HepG2 (cell line): ENCODE data around the gene KMT2E. TPM values are rescaled to one million over a fixed set of nuclear protein-coding genes. Genes with fewer than 3 reads are reported as not detected.

Source experiments
- ATAC-seq: fragments of 200-7000 bp; cut with Tn5 transposase; 3 replicates; pipeline ENCODE4 v1.9.1; 2020; ENCODE audit warnings: mild to moderate bottlenecking, moderate library complexity
- BruUV-seq: library from RNA; stranded (reverse); fragments of 400-500 nt; replicated peaks from 2 replicates; lab custom pipeline; 2021; lab: Mats Ljungman, UMichigan
- CTCF ChIA-PET: fragments of 300-600 bp; formaldehyde crosslinking; extraction: SDS; loops from one replicate; lab custom pipeline; 2021; ENCODE audit warnings: low total read pairs, inconsistent platforms, low intra/inter-chr PET ratio; lab: Yijun Ruan, JAX
- POLR2A ChIA-PET: fragments of 350-600 bp; sonication (Branson Sonifier 250); formaldehyde crosslinking; loops from one replicate; lab custom pipeline; 2020; ENCODE audit warnings: antibody characterized with exemption, inconsistent platforms; lab: Yijun Ruan, JAX
- DNase-seq: peaks from one replicate; pipeline ENCODE4 v3.0.0-alpha.2; 2015; ENCODE audit warnings: low spot score
- FAIRE-seq: peaks from 3 replicates; lab custom pipeline; 2011; peaks lifted over from hg19 to GRCh38; lab: Jason Lieb, UNC
- H2AFZ ChIP-seq: one replicate; pipeline ENCODE4 v1.6.1; 2011; ENCODE audit warnings: low read length, inconsistent platforms
- H3K27ac ChIP-seq: fragments of 300-600 bp; 3 replicates; pipeline ENCODE4 v1.8.0; 2011; ENCODE audit warnings: mixed run types, mild to moderate bottlenecking, mixed read lengths, low read length, inconsistent platforms; ENCODE audit not compliant: insufficient read depth; ENCODE audit errors: extremely low read length
- H3K27me3 ChIP-seq, 2 experiments: fragments of 200-600 bp in 1 of 2; 2 replicates in 1 of 2; 3 replicates in 1 of 2; pipeline versions ENCODE4 v1.6.0 to v1.8.0; 2011; ENCODE audit warnings: low read length in 2 of 2, mild to moderate bottlenecking in 2 of 2, moderate library complexity in 2 of 2, inconsistent platforms in 1 of 2; ENCODE audit not compliant: insufficient read depth in 2 of 2, control insufficient read depth in 1 of 2
- H3K36me3 ChIP-seq, 2 experiments: fragments of 200-600 bp in 1 of 2; replicated peaks in 1 of 2; 2 replicates in 1 of 2; 3 replicates in 1 of 2; pipeline versions ENCODE4 v1.5.1 to v1.8.0; 2011; ENCODE audit warnings: low read length in 2 of 2, inconsistent platforms in 1 of 2; ENCODE audit not compliant: insufficient read depth in 2 of 2, control insufficient read depth in 1 of 2
- H3K4me1 ChIP-seq: 2 replicates; pipeline ENCODE4 v1.5.1; 2012; ENCODE audit warnings: low read length, inconsistent platforms; ENCODE audit not compliant: insufficient read depth
- H3K4me2 ChIP-seq: 2 replicates; pipeline ENCODE4 v1.6.0; 2011; ENCODE audit warnings: low read depth, low read length, inconsistent platforms
- H3K4me3 ChIP-seq, 3 experiments: fragments of 200-600 bp in 1 of 3; sonication (generic), shearing (Covaris generic) in 1 of 3; replicated peaks in 1 of 3; 2 replicates each; pipeline ENCODE4 v1.5.1; 2011 to 2016; ENCODE audit warnings: low read length in 3 of 3, inconsistent platforms in 2 of 3, low read depth in 2 of 3, mild to moderate bottlenecking in 2 of 3, control low read depth in 1 of 3, mixed read lengths in 1 of 3; ENCODE audit not compliant: insufficient read depth in 1 of 3
- H3K79me2 ChIP-seq: one replicate; pipeline ENCODE4 v1.6.1; 2011; ENCODE audit warnings: low read length, inconsistent platforms; ENCODE audit not compliant: insufficient read depth
- H3K9ac ChIP-seq: 2 replicates; pipeline ENCODE4 v1.6.0; 2011; ENCODE audit warnings: mild to moderate bottlenecking, low read depth, low read length, inconsistent platforms; ENCODE audit not compliant: insufficient read depth
- H3K9me3 ChIP-seq: 2 replicates; pipeline ENCODE4 v1.5.1; 2012; ENCODE audit warnings: mild to moderate bottlenecking, low read length
- H4K20me1 ChIP-seq: 2 replicates; pipeline ENCODE4 v1.6.0; 2011; ENCODE audit warnings: inconsistent platforms, mild to moderate bottlenecking, low read length, moderate library complexity; ENCODE audit not compliant: insufficient read depth
- ADNP ChIP-seq: sonication (generic); formaldehyde crosslinking; IDR thresholded peaks from 2 replicates; pipeline ENCODE4 v1.4.0; 2020; ENCODE audit warnings: missing genetic modification reagents
- ETV6 ChIP-seq: sonication (generic); formaldehyde crosslinking; conservative IDR thresholded peaks from 2 replicates; pipeline ENCODE4 v1.4.0; 2020; ENCODE audit warnings: missing genetic modification reagents
- FOXM1 ChIP-seq: sonication (generic); formaldehyde crosslinking; IDR thresholded peaks from 2 replicates; pipeline ENCODE4 v1.5.0; 2020; ENCODE audit warnings: missing genetic modification reagents
- KAT8 ChIP-seq: IDR thresholded peaks from 2 replicates; pipeline ENCODE4 v1.6.1; 2016; ENCODE audit warnings: missing genetic modification reagents, missing compliant biosample characterization
- MIXL1 ChIP-seq: IDR thresholded peaks from 2 replicates; pipeline ENCODE4 v1.6.1; 2016
- MTA1 ChIP-seq: sonication (generic); formaldehyde crosslinking; IDR thresholded peaks from 2 replicates; pipeline ENCODE4 v1.4.0; 2020; ENCODE audit warnings: missing genetic modification reagents, mild to moderate bottlenecking, borderline replicate concordance
- PRMT3 ChIP-seq: sonication (generic); formaldehyde crosslinking; IDR thresholded peaks from 2 replicates; pipeline ENCODE4 v1.8.1; 2022; ENCODE audit warnings: low read depth, mild to moderate bottlenecking, moderate library complexity, missing genetic modification reagents, borderline replicate concordance
- SMARCC2 ChIP-seq: fragments of 450-650 bp; IDR thresholded peaks from 2 replicates; pipeline ENCODE4 v1.6.1; 2017; ENCODE audit warnings: antibody characterized with exemption, mild to moderate bottlenecking
- SMC3 ChIP-seq: IDR thresholded peaks from 2 replicates; pipeline ENCODE4 v1.6.1; 2011; ENCODE audit warnings: low read length, improper control_type of control experiment
- ZKSCAN8 ChIP-seq: IDR thresholded peaks from 2 replicates; pipeline ENCODE4 v1.6.1; 2016; ENCODE audit warnings: borderline replicate concordance, missing genetic modification reagents, missing compliant biosample characterization
- ZNF850 ChIP-seq: sonication (generic); formaldehyde crosslinking; conservative IDR thresholded peaks from 2 replicates; pipeline ENCODE4 v1.9.0; 2021; ENCODE audit warnings: mild to moderate bottlenecking, missing genetic modification reagents
- WGBS: methylation state at CpG from one replicate; pipeline ENCODE4 v1.1.6; 2017; ENCODE audit warnings: low lambda C conversion rate; 5-methylcytosine and 5-hydroxymethylcytosine counted together
- in situ Hi-C: cut with HindIII; loops from 2 replicates; pipeline ENCODE4 v1.10.0; 2017; ENCODE audit warnings: low pct_unique_long_range_greater_than_20kb; ENCODE audit not compliant: extremely low pct_ligation_motif_present
- intact Hi-C: fragments of 100-400 bp; cut with micrococcal nuclease; formaldehyde crosslinking; loops from one replicate; pipeline ENCODE4 v1.10.0; 2022; ENCODE audit not compliant: unreplicated experiment
- polyA plus RNA-seq, 8 experiments: library from polyadenylated mRNA; depleted of rRNA in 3 of 8; stranded (reverse) in 7 of 8; unstranded in 1 of 8; fragments of >200 nt; fragmentation: Illumina TruSeq in 4 of 8; extraction: Trizol in 4 of 8; gene quantifications; 2 replicates each; pipeline versions ENCODE4 v1.2.1 to v1.2.3, GENCODE V29; 2011 to 2016; ENCODE audit warnings: low read depth in 4 of 8, missing spikeins in 1 of 8, mixed read lengths in 1 of 8; ENCODE audit not compliant: insufficient read depth in 1 of 8
- total RNA-seq, 5 experiments: library from RNA; depleted of rRNA; stranded (reverse); fragments of >200 nt; fragmentation: Illumina TruSeq; extraction: Trizol; gene quantifications; 2 replicates each; pipeline ENCODE4 v1.2.3, GENCODE V29; 2016; ENCODE audit warnings: low read depth in 1 of 5
- TF ChIP-seq, protein P1 (sequence below): sonication (generic); formaldehyde crosslinking; IDR thresholded peaks from 2 replicates; pipeline ENCODE4 v1.8.0; 2022; ENCODE audit warnings: mild to moderate bottlenecking, missing genetic modification reagents, borderline replicate concordance
- TF ChIP-seq, protein P2 (sequence below): IDR thresholded peaks from 2 replicates; pipeline ENCODE4 v1.6.1; 2016; ENCODE audit warnings: control low read depth
- TF ChIP-seq, protein P3 (sequence below): sonication (generic); formaldehyde crosslinking; IDR thresholded peaks from 2 replicates; pipeline ENCODE4 v1.5.1; 2020; ENCODE audit warnings: mild to moderate bottlenecking, missing genetic modification reagents, moderate library complexity

Gene KMT2E
- total and polyA plus RNA-seq, 2 of the 13 experiments (the other 11 are each of a cell fraction or from before 2014, with no cell fraction given): 6.3 to 24.4 TPM

DNA sequence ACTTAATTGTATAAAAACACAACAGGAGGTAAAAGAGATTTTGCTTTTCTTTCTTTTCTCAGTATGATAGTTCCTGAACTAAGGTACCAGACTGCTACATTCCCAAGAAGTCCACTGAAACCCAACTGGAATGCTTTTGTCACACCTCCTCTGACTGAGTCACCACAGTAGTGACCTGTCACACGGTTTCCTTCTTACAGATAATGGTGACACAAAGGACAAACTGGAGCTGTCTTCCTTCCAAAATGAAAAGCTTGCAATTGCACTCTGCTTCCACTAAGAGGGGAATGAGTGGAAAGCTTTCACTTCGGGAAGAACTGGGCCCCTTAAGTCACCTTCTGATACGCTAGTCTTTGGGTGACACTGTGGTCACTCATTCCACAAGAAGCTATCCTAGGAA, 122.2 kb downstream of the KMT2E start:
- intact Hi-C loops: no loop called here
- ChIA-PET CTCF (no interaction called here), POLR2A (no interaction called here)
- Histone ChIP-seq H3K27me3 (no peaks in the 10 kb centered on the region), H3K4me1 (no peaks in the 10 kb centered on the region), H3K9ac (no peak overlapping the region), H4K20me1 (no peaks in the 10 kb centered on the region), H3K4me2 (no peak overlapping the region), H3K4me3 (no peak overlapping the region), H3K79me2 (no peaks in the 10 kb centered on the region), H3K27ac (no peak overlapping the region), H2AFZ (no peak overlapping the region), H3K36me3 (peaks cover 9 to 35% of the 10 kb centered on the region in 2 experiments), H3K9me3 (no peaks in the 10 kb centered on the region)
- WGBS: 81% methylated on average over 3 of the region's 3 CpGs
- no peak for ATAC-seq
- DNase-seq: peak; percentile 8
- TF ChIP-seq MIXL1 (CRISPR knock-in tag): no peak
- no peak for TF ChIP-seq SMARCC2
- TF ChIP-seq SMC3: 0 out of 2 replicates have a peak, but pooled peaks have one; percentile 8
- TF ChIP-seq FOXM1 (CRISPR knock-in tag): no peak
- in situ Hi-C loops: no loop called here
- no peak for FAIRE-seq
- BruUV-seq: no TSS peak

DNA sequence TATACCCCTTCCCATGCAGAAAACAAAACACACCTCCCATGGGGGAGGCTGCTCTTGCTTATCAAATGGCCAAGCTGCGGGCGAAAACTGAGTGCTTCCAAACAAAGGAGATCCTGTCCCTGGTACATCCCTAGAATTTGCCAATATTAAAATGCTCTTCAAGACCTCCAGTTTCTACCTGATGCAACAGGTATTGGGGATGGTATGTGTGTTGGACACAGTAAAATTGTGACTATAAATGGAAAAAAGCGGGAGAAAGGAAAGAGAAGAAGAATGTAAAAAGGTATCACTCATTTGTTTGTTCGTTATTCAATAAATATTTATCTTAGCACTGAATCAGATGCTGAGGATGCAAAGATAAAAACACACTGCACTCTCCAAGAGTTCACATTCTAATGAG, 123.9 kb downstream of the KMT2E start:
- no peak for DNase-seq
- H4K20me1 ChIP-seq: no peaks in the 10 kb centered on the region
- no peaks in the 10 kb centered on the region for H3K4me1 ChIP-seq
- ATAC-seq: no peak
- H3K9ac ChIP-seq: no peak overlapping the region
- no peaks in the 10 kb centered on the region for H3K9me3 ChIP-seq
- CTCF ChIA-PET: no interaction called here
- POLR2A ChIA-PET: no interaction called here
- H2AFZ ChIP-seq: no peak overlapping the region
- H3K27ac ChIP-seq: no peak overlapping the region
- 97% methylated on average over 4 of the region's 4 CpGs for WGBS
- intact Hi-C loops: no loop called here
- no peak overlapping the region for H3K4me3 ChIP-seq
- no peaks in the 10 kb centered on the region for H3K79me2 ChIP-seq
- no TSS peak for BruUV-seq
- H3K27me3 ChIP-seq: no peaks in the 10 kb centered on the region
- in situ Hi-C loops: no loop called here
- H3K4me2 ChIP-seq: no peak overlapping the region
- peaks cover 10 to 43% of the 10 kb centered on the region in 2 experiments for H3K36me3 ChIP-seq
- FAIRE-seq: no peak
- no peak for TF ChIP-seq ZNF850 (CRISPR knock-in tag)
- no peak for TF ChIP-seq ADNP (CRISPR knock-in tag)
- TF ChIP-seq, protein P1, sequence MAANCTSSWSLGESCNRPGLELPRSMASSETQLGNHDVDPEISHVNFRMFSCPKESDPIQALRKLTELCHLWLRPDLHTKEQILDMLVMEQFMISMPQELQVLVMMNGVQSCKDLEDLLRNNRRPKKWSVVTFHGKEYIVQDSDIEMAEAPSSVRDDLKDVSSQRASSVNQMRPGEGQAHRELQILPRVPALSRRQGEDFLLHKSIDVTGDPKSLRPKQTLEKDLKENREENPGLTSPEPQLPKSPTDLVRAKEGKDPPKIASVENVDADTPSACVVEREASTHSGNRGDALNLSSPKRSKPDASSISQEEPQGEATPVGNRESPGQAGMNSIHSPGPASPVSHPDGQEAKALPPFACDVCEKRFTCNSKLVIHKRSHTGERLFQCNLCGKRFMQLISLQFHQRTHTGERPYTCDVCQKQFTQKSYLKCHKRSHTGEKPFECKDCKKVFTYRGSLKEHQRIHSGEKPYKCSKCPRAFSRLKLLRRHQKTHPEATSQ (CRISPR knock-in tag): no peak
- TF ChIP-seq ETV6 (CRISPR knock-in tag): no peak
- TF ChIP-seq, protein P2, sequence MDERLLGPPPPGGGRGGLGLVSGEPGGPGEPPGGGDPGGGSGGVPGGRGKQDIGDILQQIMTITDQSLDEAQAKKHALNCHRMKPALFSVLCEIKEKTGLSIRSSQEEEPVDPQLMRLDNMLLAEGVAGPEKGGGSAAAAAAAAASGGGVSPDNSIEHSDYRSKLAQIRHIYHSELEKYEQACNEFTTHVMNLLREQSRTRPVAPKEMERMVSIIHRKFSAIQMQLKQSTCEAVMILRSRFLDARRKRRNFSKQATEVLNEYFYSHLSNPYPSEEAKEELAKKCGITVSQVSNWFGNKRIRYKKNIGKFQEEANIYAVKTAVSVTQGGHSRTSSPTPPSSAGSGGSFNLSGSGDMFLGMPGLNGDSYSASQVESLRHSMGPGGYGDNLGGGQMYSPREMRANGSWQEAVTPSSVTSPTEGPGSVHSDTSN (CRISPR knock-in tag): no peak
- TF ChIP-seq, protein P3, sequence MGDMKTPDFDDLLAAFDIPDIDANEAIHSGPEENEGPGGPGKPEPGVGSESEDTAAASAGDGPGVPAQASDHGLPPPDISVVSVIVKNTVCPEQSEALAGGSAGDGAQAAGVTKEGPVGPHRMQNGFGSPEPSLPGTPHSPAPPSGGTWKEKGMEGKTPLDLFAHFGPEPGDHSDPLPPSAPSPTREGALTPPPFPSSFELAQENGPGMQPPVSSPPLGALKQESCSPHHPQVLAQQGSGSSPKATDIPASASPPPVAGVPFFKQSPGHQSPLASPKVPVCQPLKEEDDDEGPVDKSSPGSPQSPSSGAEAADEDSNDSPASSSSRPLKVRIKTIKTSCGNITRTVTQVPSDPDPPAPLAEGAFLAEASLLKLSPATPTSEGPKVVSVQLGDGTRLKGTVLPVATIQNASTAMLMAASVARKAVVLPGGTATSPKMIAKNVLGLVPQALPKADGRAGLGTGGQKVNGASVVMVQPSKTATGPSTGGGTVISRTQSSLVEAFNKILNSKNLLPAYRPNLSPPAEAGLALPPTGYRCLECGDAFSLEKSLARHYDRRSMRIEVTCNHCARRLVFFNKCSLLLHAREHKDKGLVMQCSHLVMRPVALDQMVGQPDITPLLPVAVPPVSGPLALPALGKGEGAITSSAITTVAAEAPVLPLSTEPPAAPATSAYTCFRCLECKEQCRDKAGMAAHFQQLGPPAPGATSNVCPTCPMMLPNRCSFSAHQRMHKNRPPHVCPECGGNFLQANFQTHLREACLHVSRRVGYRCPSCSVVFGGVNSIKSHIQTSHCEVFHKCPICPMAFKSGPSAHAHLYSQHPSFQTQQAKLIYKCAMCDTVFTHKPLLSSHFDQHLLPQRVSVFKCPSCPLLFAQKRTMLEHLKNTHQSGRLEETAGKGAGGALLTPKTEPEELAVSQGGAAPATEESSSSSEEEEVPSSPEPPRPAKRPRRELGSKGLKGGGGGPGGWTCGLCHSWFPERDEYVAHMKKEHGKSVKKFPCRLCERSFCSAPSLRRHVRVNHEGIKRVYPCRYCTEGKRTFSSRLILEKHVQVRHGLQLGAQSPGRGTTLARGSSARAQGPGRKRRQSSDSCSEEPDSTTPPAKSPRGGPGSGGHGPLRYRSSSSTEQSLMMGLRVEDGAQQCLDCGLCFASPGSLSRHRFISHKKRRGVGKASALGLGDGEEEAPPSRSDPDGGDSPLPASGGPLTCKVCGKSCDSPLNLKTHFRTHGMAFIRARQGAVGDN (CRISPR knock-in tag): no peak
- TF ChIP-seq ZKSCAN8 (CRISPR knock-in tag): no peak
- no peak for TF ChIP-seq PRMT3 (CRISPR knock-in tag)
- TF ChIP-seq MTA1 (CRISPR knock-in tag): no peak
- no peak for TF ChIP-seq KAT8 (CRISPR knock-in tag)
